ENCODE results near the gene SORCS2.

DNA sequence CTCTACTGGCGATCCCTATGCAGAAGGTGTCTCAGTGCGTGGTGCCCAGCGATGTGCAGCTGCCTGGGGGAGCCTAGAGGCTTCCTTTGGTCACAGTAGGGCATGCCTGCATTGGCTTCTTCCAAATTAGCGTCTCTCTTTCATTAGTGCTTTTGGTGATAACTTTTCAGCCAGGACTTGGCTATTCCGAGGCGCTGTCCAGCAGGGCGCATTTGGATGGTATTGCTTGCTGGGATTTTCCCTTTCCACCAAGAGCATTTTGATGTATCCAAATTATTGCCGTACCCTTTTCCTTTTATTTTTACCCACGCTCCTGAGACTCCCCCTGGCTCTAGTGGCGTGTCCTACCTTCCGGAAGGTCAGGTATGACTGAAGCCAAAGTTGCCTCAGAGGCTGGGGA is 101.4 kb downstream of the SORCS2 start:
- TF ChIP-seq MAX (IDR thresholded peaks at IDR 0.05; ENCODE audit: low read depth, low read length) (no peak), CTCF (IDR thresholded peaks at IDR 0.05; ENCODE audit: low read depth, low read length) (no peak)
